Measurements from ENCODE around the gene MTOR. TPM values are rescaled to one million over a fixed set of nuclear protein-coding genes. Genes with fewer than 3 reads are reported as not detected.
"Not testable (repeated sequence)": the region's sequence is repeated elsewhere in the genome, so short reads cannot be mapped to it uniquely, and the experiment has no call there.

Gene MTOR
- total RNA-seq, 2 experiments from 2014 or later = 38.5 to 39.0 TPM

DNA sequence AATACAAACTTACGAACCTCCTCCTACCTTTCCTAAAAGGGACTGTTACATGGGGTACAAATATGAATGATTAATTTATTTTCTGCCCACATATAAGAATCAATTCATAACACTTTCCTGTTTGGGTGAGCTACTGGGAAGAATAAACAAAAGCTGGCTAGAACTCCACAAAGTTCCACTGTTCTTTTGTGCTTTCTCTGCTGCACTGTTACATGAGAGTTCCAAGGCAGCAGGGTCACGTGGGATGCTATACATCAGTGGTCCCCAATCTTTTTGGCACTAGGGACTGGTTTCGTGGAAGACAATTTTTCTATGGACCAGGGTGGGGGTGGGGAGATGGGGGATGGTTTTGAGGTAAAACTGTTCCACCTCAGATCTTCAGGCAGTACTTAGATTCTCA, 75.4 kb downstream of the MTOR start:
- Mint-ChIP-seq H3K4me1 (ENCODE audit: low read depth) (no peaks in the 10 kb centered on the region), H3K36me3 (ENCODE audit: low read depth) (peaks cover 9% of the 10 kb centered on the region), H3K27me3 (ENCODE audit: low read depth) (no peaks in the 10 kb centered on the region), H3K27ac (no peak overlapping the region), H3K9me3 (no peaks in the 10 kb centered on the region), H3K4me3 (no peak overlapping the region)
- CTCF ChIA-PET = interaction anchor here (0.6 to 0.7 kb wide), 2 partner anchors 23 to 152 kb away, joined by 3 to 4 read pairs; no protein-coding TSS in a partner anchor
- intact Hi-C loops (cut with micrococcal nuclease) = no loop called here
- no peak for DNase-seq

DNA sequence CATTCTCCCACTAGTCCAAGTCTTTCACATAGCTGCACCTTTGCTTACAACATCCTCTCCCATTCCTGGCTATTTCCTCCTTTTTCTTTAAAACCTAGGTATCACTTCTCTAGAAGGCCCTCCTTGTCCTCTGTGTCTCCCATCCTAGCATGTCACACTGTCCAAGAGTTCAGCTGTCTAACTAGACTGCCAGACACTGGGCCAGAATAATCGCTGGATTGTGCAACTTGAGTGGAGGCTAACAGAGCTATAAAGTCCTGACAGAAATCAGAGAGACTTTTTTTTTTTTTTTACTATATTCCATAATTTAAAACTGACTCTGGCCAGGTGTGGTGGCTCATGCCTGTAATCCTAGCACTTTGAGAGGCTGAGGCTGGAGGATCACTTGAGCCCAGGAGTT, 77.4 kb downstream of the MTOR start:
- DNase-seq = no peak
- Mint-ChIP-seq H3K4me3 (no peak overlapping the region), H3K27ac (no peak overlapping the region), H3K9me3 (no peaks in the 10 kb centered on the region), H3K36me3 (ENCODE audit: low read depth) (peaks cover 12% of the 10 kb centered on the region), H3K4me1 (ENCODE audit: low read depth) (no peaks in the 10 kb centered on the region), H3K27me3 (ENCODE audit: low read depth) (no peaks in the 10 kb centered on the region)
- intact Hi-C loops (cut with micrococcal nuclease) = no loop called here
- CTCF ChIA-PET = interaction anchor here (0.7 kb wide), 1 partner anchor 150 kb away, joined by 3 read pairs; no protein-coding TSS in a partner anchor

DNA sequence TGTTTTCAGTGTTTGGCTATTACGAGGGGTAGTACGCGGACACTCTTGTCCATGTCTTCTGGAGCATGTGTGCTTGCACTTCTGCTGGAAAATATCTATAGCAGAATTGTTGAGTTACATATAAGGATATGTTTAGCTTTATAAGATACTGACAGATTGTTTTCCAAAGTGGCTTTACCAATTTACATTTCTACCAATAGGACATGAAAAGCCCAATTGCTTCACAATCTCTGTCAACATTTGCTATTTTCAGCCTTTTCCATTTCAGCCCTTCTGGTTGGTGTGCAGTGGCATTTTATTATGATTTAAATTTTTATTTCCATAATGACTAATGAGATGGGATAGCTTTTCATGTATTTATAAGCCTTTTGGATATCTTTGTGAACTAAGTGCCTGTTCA, 79.5 kb downstream of the MTOR start:
- H3K27ac Mint-ChIP-seq = no peak overlapping the region
- CTCF ChIA-PET = no interaction called here
- H3K27me3 Mint-ChIP-seq (ENCODE audit: low read depth) = no peaks in the 10 kb centered on the region
- no peak for DNase-seq
- no peaks in the 10 kb centered on the region for H3K9me3 Mint-ChIP-seq
- no peaks in the 10 kb centered on the region for H3K4me1 Mint-ChIP-seq (ENCODE audit: low read depth)
- peaks cover 10% of the 10 kb centered on the region for H3K36me3 Mint-ChIP-seq (ENCODE audit: low read depth)
- H3K4me3 Mint-ChIP-seq = no peak overlapping the region
- intact Hi-C loops (cut with micrococcal nuclease) = no loop called here

DNA sequence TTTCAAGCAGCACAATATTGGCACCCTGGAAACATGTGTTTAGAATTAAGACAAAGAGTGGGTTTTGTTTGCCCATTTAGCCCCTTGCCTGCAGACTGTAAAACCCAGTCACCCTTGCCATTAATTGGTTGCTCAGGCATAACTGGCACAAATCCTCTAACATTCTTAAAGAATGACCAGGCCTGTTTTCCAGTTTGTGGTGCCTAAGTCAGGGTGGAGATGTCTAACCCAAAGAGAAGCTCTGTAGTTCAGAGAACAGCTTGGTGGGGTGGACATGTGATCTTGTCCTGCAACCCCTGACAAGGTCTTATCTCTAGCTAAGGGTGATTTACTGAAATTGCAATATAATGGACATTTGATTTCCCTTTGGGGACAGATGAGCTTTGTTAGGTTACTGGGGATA, 82.0 kb downstream of the MTOR start:
- no peaks in the 10 kb centered on the region for H3K27me3 Mint-ChIP-seq (ENCODE audit: low read depth)
- H3K4me3 Mint-ChIP-seq = no peak overlapping the region
- H3K4me1 Mint-ChIP-seq (ENCODE audit: low read depth) = no peaks in the 10 kb centered on the region
- peaks cover 9% of the 10 kb centered on the region for H3K36me3 Mint-ChIP-seq (ENCODE audit: low read depth)
- intact Hi-C loops (cut with micrococcal nuclease) = no loop called here
- no peak for DNase-seq
- CTCF ChIA-PET = no interaction called here
- H3K9me3 Mint-ChIP-seq = no peaks in the 10 kb centered on the region
- H3K27ac Mint-ChIP-seq = no peak overlapping the region

DNA sequence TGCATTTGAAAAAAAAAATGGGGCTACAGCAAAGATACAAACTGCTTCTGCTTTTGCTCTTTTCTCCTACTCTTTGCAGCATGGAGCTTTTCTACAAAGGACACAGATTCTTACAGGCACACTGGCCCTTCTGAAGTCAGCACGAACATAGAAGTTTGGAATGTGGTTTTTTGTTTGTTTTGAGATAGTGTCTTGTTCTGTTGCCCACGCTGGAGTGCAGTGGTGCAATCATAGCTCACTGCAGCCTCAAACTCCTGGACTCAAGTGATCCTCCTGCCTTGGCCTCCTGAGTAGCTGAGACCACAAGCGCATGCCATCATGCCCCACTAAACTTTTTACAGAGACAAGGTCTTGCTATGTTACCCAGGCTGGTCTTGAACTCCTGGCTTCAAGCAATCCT, 82.6 kb downstream of the MTOR start:
- DNase-seq; H3K27me3 Mint-ChIP-seq (ENCODE audit: low read depth); H3K4me3 Mint-ChIP-seq; H3K36me3 Mint-ChIP-seq (ENCODE audit: low read depth); H3K9me3 Mint-ChIP-seq; H3K27ac Mint-ChIP-seq; H3K4me1 Mint-ChIP-seq (ENCODE audit: low read depth); intact Hi-C loops (cut with micrococcal nuclease): not testable (repeated sequence)
- CTCF ChIA-PET = interaction anchor here (0.6 to 1.0 kb wide), 3 partner anchors 18 to 216 kb away, joined by 3 read pairs; no protein-coding TSS in a partner anchor

DNA sequence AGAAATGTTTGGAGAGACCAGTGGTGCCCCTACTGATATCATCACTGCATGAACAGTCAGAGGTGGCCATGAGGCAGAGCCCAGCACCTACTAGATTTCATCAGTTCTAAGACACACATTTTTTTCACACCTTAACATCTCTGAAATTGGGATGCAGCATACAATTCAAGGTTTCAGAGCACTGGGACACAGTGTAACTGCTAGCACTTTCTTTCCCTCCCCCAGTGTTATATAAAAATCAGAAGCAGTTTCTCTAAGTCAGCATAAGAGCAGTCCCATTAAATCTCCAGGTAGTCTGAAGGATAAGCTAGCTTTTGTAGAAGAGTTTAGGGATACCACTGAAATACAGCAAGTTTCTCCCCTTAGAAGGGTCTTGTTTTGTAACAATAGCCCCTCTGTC, 83.2 kb downstream of the MTOR start:
- Mint-ChIP-seq H3K9me3 (no peaks in the 10 kb centered on the region), H3K27me3 (ENCODE audit: low read depth) (no peaks in the 10 kb centered on the region), H3K4me3 (no peak overlapping the region), H3K4me1 (ENCODE audit: low read depth) (no peaks in the 10 kb centered on the region), H3K27ac (no peak overlapping the region), H3K36me3 (ENCODE audit: low read depth) (peaks cover 5% of the 10 kb centered on the region)
- CTCF ChIA-PET = interaction anchor here (1.0 kb wide), 1 partner anchor 19 kb away, joined by 3 read pairs; no protein-coding TSS in a partner anchor
- no peak for DNase-seq
- intact Hi-C loops (cut with micrococcal nuclease) = no loop called here

DNA sequence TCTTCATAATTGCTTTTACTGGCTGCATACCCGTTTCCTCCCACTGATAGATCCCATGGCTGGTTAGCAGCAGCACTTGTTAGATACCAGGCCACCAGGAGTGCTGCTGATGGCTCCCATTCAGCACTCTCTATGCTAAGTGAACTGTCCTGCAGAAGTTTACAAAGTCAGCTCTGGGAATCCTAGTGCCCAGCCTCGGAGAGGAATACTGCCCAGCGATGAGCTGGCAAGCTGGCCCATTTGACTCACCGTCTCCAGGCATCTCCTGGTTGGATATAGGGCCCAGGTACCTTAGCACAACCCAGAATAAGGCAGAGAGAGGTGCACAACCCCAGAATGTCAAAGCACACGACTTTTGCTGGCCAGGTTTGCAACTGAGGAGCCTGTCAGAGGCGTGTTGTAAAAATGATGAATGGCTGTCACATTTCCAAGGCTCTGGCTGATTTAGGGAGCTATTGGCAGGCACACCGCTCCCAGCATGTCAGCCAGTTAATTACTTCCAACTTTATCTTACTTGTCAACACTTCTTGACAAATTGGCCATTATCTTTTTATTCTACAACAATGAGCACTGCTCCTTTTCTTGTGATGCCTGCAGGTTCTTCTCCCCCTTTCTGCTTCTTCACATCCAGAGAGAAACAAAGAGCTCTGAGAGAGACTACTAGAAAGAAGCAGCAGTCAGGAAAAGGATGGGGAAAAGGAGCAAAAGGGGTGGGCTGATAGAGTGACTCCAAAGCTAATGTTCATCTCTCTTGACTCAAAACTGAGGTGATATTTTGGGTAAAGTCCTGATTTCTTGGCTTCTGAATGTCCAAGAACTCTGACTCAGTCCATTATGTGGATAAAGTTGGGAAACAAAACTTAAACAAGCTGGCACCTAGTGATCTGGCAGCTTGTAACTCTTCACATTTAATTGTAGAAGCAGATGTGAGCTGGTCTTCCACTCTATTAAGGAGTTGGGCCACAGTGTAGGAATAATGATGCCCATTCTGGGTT, 84.0 kb downstream of the MTOR start:
- Mint-ChIP-seq H3K4me3 (no peak overlapping the region), H3K27me3 (ENCODE audit: low read depth) (no peaks in the 10 kb centered on the region), H3K27ac (no peak overlapping the region), H3K9me3 (no peaks in the 10 kb centered on the region), H3K4me1 (ENCODE audit: low read depth) (no peaks in the 10 kb centered on the region), H3K36me3 (ENCODE audit: low read depth) (peaks cover 5% of the 10 kb centered on the region)
- CTCF ChIA-PET = interaction anchor here (0.7 kb wide), 1 partner anchor 467 kb away, joined by 3 read pairs; no protein-coding TSS in a partner anchor
- intact Hi-C loops (cut with micrococcal nuclease) = no loop called here
- DNase-seq = no peak

DNA sequence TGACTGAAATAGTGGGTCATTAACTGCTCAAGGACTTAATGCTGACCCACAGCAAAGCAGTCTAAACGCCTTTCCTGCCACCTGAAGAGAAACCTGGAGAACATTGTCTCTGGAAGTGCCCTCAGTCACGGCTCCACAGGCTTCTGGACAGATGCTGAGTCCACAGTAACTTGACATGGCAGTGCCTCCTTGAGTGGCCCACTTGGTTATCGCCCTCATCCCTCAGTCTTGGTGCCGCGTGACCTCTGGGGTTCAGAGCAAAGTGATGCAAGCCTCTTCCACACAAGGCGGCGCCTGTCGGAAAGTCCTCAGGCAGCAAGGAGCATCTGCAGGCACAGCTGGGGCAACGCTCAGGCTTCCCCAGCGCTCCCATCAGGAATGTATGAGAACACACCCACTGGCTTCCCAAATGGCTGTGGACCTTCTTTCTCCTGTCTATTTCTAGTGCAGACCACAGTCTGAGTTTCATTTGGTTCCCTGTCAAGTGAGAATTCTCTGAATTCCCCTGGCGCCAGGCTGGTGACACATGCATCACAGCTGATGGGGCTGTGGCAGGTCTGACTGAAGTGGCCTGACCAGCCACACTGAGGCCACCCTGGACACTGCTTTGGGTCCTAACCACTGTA, 86.2 kb downstream of the MTOR start:
- H3K4me1 Mint-ChIP-seq (ENCODE audit: low read depth) = no peaks in the 10 kb centered on the region
- no peaks in the 10 kb centered on the region for H3K9me3 Mint-ChIP-seq
- DNase-seq = no peak
- H3K27me3 Mint-ChIP-seq (ENCODE audit: low read depth) = no peaks in the 10 kb centered on the region
- H3K27ac Mint-ChIP-seq = no peak overlapping the region
- CTCF ChIA-PET = no interaction called here
- H3K36me3 Mint-ChIP-seq (ENCODE audit: low read depth) = peaks cover 3% of the 10 kb centered on the region
- intact Hi-C loops (cut with micrococcal nuclease) = no loop called here
- no peak overlapping the region for H3K4me3 Mint-ChIP-seq

DNA sequence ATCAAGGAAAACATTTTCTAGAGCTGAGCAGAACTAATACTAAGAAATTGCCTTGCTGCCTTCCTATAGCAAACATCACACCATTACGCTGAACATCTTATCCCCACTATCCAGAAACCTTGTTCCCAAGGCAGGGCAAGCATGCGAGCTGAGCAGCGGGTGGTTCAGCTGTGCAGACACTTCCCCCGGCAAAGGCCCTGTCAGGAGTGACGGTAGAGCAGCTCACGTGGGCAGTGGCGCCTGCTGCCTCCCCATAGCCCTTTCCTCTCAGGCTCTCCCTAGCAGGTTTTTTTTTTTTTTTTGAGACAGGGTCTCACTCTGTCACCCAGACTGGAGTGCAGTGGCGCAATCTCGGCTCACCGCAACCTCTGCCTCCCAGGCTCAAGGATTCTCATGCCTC, 86.9 kb downstream of the MTOR start:
- CTCF ChIA-PET = no interaction called here
- Mint-ChIP-seq H3K9me3 (no peaks in the 10 kb centered on the region), H3K36me3 (ENCODE audit: low read depth) (peaks cover 2% of the 10 kb centered on the region), H3K4me3 (no peak overlapping the region), H3K27ac (no peak overlapping the region), H3K4me1 (ENCODE audit: low read depth) (no peaks in the 10 kb centered on the region), H3K27me3 (ENCODE audit: low read depth) (no peaks in the 10 kb centered on the region)
- no peak for DNase-seq
- intact Hi-C loops (cut with micrococcal nuclease) = no loop called here

DNA sequence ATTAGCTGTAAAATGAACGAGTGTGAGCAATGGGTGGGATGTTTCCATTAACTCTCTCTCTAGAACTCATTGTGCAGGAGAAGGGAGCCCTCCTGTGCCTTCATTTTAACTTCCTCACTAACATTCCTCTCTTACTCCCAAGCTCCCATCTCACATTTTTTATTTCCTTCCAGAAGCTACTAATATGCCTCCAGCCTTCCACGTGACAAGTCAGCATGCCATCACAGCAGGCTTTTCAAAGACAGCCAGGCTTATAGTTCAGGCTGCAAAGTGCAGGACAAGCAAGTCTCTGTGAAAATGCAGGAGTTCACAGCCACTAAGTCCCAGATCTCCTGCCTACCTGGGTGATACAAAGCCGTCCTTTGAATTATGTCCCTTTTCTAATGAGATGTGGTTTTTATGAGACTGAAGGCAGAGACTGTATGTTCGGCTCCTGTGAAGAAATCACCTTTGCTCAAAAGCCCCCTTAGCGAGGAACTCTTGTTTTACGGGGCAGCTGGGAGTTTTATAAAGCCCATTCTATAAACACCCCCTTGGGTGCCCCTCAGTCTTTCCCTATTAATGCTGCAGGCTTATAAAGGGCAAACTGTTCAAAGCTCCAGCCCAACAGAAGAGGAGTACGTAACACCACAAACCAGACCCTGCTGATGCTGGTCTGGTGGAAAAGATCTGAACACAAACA, 87.9 kb downstream of the MTOR start:
- H3K9me3 Mint-ChIP-seq = no peaks in the 10 kb centered on the region
- no peak overlapping the region for H3K27ac Mint-ChIP-seq
- H3K27me3 Mint-ChIP-seq (ENCODE audit: low read depth) = no peaks in the 10 kb centered on the region
- intact Hi-C loops (cut with micrococcal nuclease) = no loop called here
- CTCF ChIA-PET = interaction anchor here (1.0 kb wide), 1 partner anchor 476 kb away, joined by 3 read pairs; no protein-coding TSS in a partner anchor
- no peak for DNase-seq
- no peaks in the 10 kb centered on the region for H3K36me3 Mint-ChIP-seq (ENCODE audit: low read depth)
- no peak overlapping the region for H3K4me3 Mint-ChIP-seq
- no peaks in the 10 kb centered on the region for H3K4me1 Mint-ChIP-seq (ENCODE audit: low read depth)

DNA sequence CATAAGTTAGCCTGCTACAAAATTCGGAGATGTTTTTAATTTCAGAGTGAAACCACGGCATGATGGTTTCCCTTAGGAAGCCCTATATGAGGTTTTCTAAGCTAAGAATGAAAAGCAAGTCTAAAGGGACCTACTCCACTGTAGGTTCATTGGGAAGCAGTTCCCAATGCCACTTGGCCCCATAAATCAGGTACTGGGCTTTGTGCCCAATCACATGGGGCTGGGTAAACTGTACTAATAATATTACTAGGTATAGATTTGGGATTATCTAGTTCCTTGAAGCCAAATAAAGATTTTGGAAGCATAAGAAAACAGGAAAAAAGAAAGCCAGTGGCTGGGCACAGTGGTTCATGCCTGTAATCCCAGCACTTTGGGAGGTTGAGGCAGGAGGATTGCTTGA, 92.2 kb downstream of the MTOR start:
- DNase-seq = no peak
- Mint-ChIP-seq H3K4me1 (ENCODE audit: low read depth) (no peaks in the 10 kb centered on the region), H3K27ac (no peak overlapping the region), H3K27me3 (ENCODE audit: low read depth) (no peaks in the 10 kb centered on the region), H3K36me3 (ENCODE audit: low read depth) (peaks cover 22% of the 10 kb centered on the region), H3K4me3 (no peak overlapping the region), H3K9me3 (no peaks in the 10 kb centered on the region)
- intact Hi-C loops (cut with micrococcal nuclease) = no loop called here
- CTCF ChIA-PET = interaction anchor here (0.7 kb wide), 1 partner anchor 22 kb away, joined by 3 read pairs; no protein-coding TSS in a partner anchor

DNA sequence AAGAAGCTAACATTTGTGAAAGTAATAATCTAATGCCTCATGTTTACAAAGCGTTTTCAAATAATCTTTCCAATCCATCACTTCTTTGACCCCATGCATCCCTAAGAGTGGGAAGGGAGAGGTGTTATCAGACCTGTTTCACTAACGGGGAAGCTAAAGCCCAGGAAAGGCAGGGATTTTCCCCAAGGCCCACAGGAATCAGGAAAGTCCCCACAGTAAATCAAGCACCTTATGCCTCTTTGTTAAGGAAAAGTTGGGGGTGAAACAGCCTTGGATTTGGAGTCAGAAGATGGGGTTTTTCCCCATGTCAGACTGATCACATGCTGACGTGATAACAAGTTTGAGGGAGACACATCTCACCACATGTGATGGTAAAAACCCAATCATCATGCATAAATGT, 93.1 kb downstream of the MTOR start:
- Mint-ChIP-seq H3K4me1 (ENCODE audit: low read depth) (no peaks in the 10 kb centered on the region), H3K4me3 (no peak overlapping the region), H3K9me3 (no peaks in the 10 kb centered on the region), H3K27me3 (ENCODE audit: low read depth) (no peaks in the 10 kb centered on the region), H3K36me3 (ENCODE audit: low read depth) (peaks cover 27% of the 10 kb centered on the region), H3K27ac (no peak overlapping the region)
- DNase-seq = no peak
- intact Hi-C loops (cut with micrococcal nuclease) = no loop called here
- CTCF ChIA-PET = no interaction called here

Data from activated naive CD4-positive, alpha-beta T cell treated with anti-CD3 and anti-CD28 coated beads for 36 hours (primary cell).